SIG-M5 (cell line): ENCODE data around the gene CRLF1.
"Not testable (repeated sequence)": the region's sequence is repeated elsewhere in the genome, so short reads cannot be mapped to it uniquely, and the experiment has no call there.

Source experiments
- DNase-seq: peaks from one replicate; lab custom pipeline; 2025; lab: John Stamatoyannopoulos, UW

Gene CRLF1

GRCh38 chr19:18608805-18609716 is 2.5 kb upstream of the CRLF1 start:
- no peak for DNase-seq

- no peak for DNase-seq
These were observed 1.7 kb upstream of the CRLF1 start for GRCh38 chr19:18608102-18608804.

- DNase-seq, result no peak
These were observed 865 bp upstream of the CRLF1 start for GRCh38 chr19:18607226-18608101.

- no peak for DNase-seq
These were observed 886 bp downstream of the CRLF1 start for GRCh38 chr19:18605546-18606280.

GRCh38 chr19:18605196-18605545 is 1.4 kb downstream of the CRLF1 start:
- no peak for DNase-seq

- no peak for DNase-seq
These were observed 1.8 kb downstream of the CRLF1 start for GRCh38 chr19:18604820-18605159.

GRCh38 chr19:18603958-18604819 is 2.4 kb downstream of the CRLF1 start:
- no peak for DNase-seq

- no peak for DNase-seq
These were observed 3.2 kb downstream of the CRLF1 start for GRCh38 chr19:18603255-18603957.

- no peak for DNase-seq
These were observed 4.7 kb downstream of the CRLF1 start for GRCh38 chr19:18601875-18602274.

GRCh38 chr19:18600692-18601397 is 5.8 kb downstream of the CRLF1 start:
- DNase-seq, result not testable (repeated sequence)

GRCh38 chr19:18599485-18599884 is 7.1 kb downstream of the CRLF1 start:
- DNase-seq, result no peak

GRCh38 chr19:18597809-18598660 is 8.6 kb downstream of the CRLF1 start:
- no peak for DNase-seq

- DNase-seq, result no peak
These were observed 9.8 kb downstream of the CRLF1 start for GRCh38 chr19:18596752-18597157.

- DNase-seq, result no peak
These were observed 11.1 kb downstream of the CRLF1 start for GRCh38 chr19:18595475-18595874.

- DNase-seq, result no peak
These were observed 11.7 kb downstream of the CRLF1 start for GRCh38 chr19:18594824-18595373.

- no peak for DNase-seq
These were observed 12.3 kb downstream of the CRLF1 start for GRCh38 chr19:18594096-18594823.

- no peak for DNase-seq
These were observed 13.1 kb downstream of the CRLF1 start for GRCh38 chr19:18593367-18594095.
